GM21786 (cell line): ENCODE measurements around the gene KLK8.

Source experiments
- ATAC-seq: cut with Tn5 transposase; IDR thresholded peaks from one replicate; pipeline ENCODE4 v1.9.1; 2021; ENCODE audit not compliant: unreplicated experiment

Gene KLK8

GRCh38 chr19:51001515-51001914 is at the start of gene KLK8:
Gene KLK8 (minus strand): TSS chr19:51001604. CDS start chr19:51001167, 437 bp downstream.
- ATAC-seq, result no peak

GRCh38 chr19:51047031-51047335 is 45.6 kb upstream of the KLK8 start:
- no peak for ATAC-seq

GRCh38 chr19:51044327-51044726 is 42.9 kb upstream of the KLK8 start:
- ATAC-seq, result no peak

- ATAC-seq, result no peak
Measured at GRCh38 chr19:51043497-51043896, 42.1 kb upstream of the KLK8 start.

- no peak for ATAC-seq
Measured at GRCh38 chr19:51040151-51040550, 38.7 kb upstream of the KLK8 start.

GRCh38 chr19:51036519-51036918 is 35.1 kb upstream of the KLK8 start:
- no peak for ATAC-seq

GRCh38 chr19:51034704-51035103 is 33.3 kb upstream of the KLK8 start, which contains the start of gene KLK12:
Gene KLK12 (minus strand): TSS chr19:51035002. CDS start chr19:51034621, 381 bp downstream.
- no peak for ATAC-seq

GRCh38 chr19:51031880-51032225 is 30.4 kb upstream of the KLK8 start:
- no peak for ATAC-seq

GRCh38 chr19:51031220-51031879 is 29.9 kb upstream of the KLK8 start:
- ATAC-seq, result no peak

- no peak for ATAC-seq
Measured at GRCh38 chr19:51030631-51031030, 29.2 kb upstream of the KLK8 start.

- no peak for ATAC-seq
Measured at GRCh38 chr19:51029718-51030117, 28.3 kb upstream of the KLK8 start.

- ATAC-seq, result no peak
Measured at GRCh38 chr19:51027873-51028272, 26.5 kb upstream of the KLK8 start.

- ATAC-seq, result no peak
Measured at GRCh38 chr19:51027126-51027806, 25.9 kb upstream of the KLK8 start.

- no peak for ATAC-seq
Measured at GRCh38 chr19:51026554-51026831, 25.1 kb upstream of the KLK8 start, which contains the start of gene KLK11. Gene KLK11 (minus strand): TSS chr19:51026616. CDS start chr19:51025631, 985 bp downstream.

GRCh38 chr19:51025809-51026553 is 24.6 kb upstream of the KLK8 start:
- ATAC-seq, result no peak

- ATAC-seq, result no peak
Measured at GRCh38 chr19:51025401-51025800, 24.0 kb upstream of the KLK8 start.

GRCh38 chr19:51024924-51025323 is 23.5 kb upstream of the KLK8 start:
- no peak for ATAC-seq

- no peak for ATAC-seq
Measured at GRCh38 chr19:51023946-51024345, 22.5 kb upstream of the KLK8 start.

GRCh38 chr19:51022526-51022925 is 21.1 kb upstream of the KLK8 start:
- no peak for ATAC-seq

GRCh38 chr19:51020988-51021651 is 19.7 kb upstream of the KLK8 start:
- no peak for ATAC-seq

- ATAC-seq, result no peak
Measured at GRCh38 chr19:51019544-51019925, 18.1 kb upstream of the KLK8 start, which contains the start of gene KLK10. Gene KLK10 (minus strand): TSS chr19:51019709. CDS start chr19:51019130, 579 bp downstream.
